Frontal cortex (tissue), 4 donors: ENCODE results near the gene SMYD3. TPM values are rescaled to one million over a fixed set of nuclear protein-coding genes. Genes with fewer than 3 reads are reported as not detected.

Experiments
- DNase-seq, 2 donors: peaks; one replicate each; pipeline ENCODE4 v3.0.0; 2012; ENCODE audit warnings: low spot score in 2 of 2
- FAIRE-seq: peaks from 2 replicates; lab custom pipeline; 2012; peaks lifted over from hg19 to GRCh38; lab: Jason Lieb, UNC
- total RNA-seq: library from RNA; depleted of rRNA; stranded (reverse); fragments of >200 nt; gene quantifications from one replicate; pipeline ENCODE4 v1.2.3, GENCODE V29; 2014
- donor health status: control.
- donor health status: control.
- donor health status: control.

SMYD3 gene
- total RNA-seq, 1 donor from 2014 or later = 32.2 TPM

GRCh38 chr1:246200738-246201137 is 306.3 kb downstream of the SMYD3 start:
- no peak for FAIRE-seq
- DNase-seq = no peak

- FAIRE-seq = no peak
Observed at GRCh38 chr1:246200225-246200624, 306.9 kb downstream of the SMYD3 start.

GRCh38 chr1:246199086-246199645 is 307.9 kb downstream of the SMYD3 start:
- DNase-seq (no peak), FAIRE-seq (no peak)

More at GRCh38 chr1:246200225-246200624, 306.9 kb downstream of the SMYD3 start:
- no peak for DNase-seq

GRCh38 chr1:246198115-246198816 is 308.8 kb downstream of the SMYD3 start:
- no peak for DNase-seq
- no peak for FAIRE-seq

- DNase-seq = no peak
- FAIRE-seq = no peak
Observed at GRCh38 chr1:246197076-246197475, 310.0 kb downstream of the SMYD3 start.

GRCh38 chr1:246195296-246195695 is 311.8 kb downstream of the SMYD3 start:
- DNase-seq (no peak), FAIRE-seq (no peak)

GRCh38 chr1:246193537-246193936 is 313.5 kb downstream of the SMYD3 start:
- FAIRE-seq = no peak

GRCh38 chr1:246189126-246189525 is 318.0 kb downstream of the SMYD3 start:
- FAIRE-seq (no peak), DNase-seq (no peak)

More at GRCh38 chr1:246193537-246193936, 313.5 kb downstream of the SMYD3 start:
- no peak for DNase-seq

- no peak for DNase-seq
- FAIRE-seq = no peak
Observed at GRCh38 chr1:246187834-246188372, 319.2 kb downstream of the SMYD3 start.

- FAIRE-seq = no peak
Observed at GRCh38 chr1:246184503-246184902, 322.6 kb downstream of the SMYD3 start.

GRCh38 chr1:246182149-246182851 is 324.8 kb downstream of the SMYD3 start:
- FAIRE-seq = no peak

More at GRCh38 chr1:246184503-246184902, 322.6 kb downstream of the SMYD3 start:
- no peak for DNase-seq

GRCh38 chr1:246181241-246181640 is 325.8 kb downstream of the SMYD3 start:
- no peak for DNase-seq
- FAIRE-seq = no peak

More at GRCh38 chr1:246182149-246182851, 324.8 kb downstream of the SMYD3 start:
- no peak for DNase-seq

GRCh38 chr1:246179401-246179800 is 327.7 kb downstream of the SMYD3 start:
- DNase-seq (no peak), FAIRE-seq (no peak)

GRCh38 chr1:246178717-246179311 is 328.3 kb downstream of the SMYD3 start:
- FAIRE-seq (no peak), DNase-seq (no peak)

- DNase-seq (no peak), FAIRE-seq (no peak)
Observed at GRCh38 chr1:246176126-246177024, 330.7 kb downstream of the SMYD3 start.

- DNase-seq (no peak), FAIRE-seq (no peak)
Observed at GRCh38 chr1:246170574-246171261, 336.4 kb downstream of the SMYD3 start.

- FAIRE-seq (no peak), DNase-seq (no peak)
Observed at GRCh38 chr1:246169486-246169885, 337.6 kb downstream of the SMYD3 start.

GRCh38 chr1:246169019-246169418 is 338.1 kb downstream of the SMYD3 start:
- FAIRE-seq (no peak), DNase-seq (no peak)

GRCh38 chr1:246166841-246167240 is 340.2 kb downstream of the SMYD3 start:
- FAIRE-seq (no peak), DNase-seq (no peak)
